ENCODE results near the gene OPCML.

GRCh38 chr11:133230431-133230830 is 301.9 kb downstream of the OPCML start:
- TF ChIP-seq CTCF (IDR thresholded peaks at IDR 0.05; ENCODE audit: insufficient read depth, low read length) (no peak), POLR2AphosphoS5 (IDR thresholded peaks at IDR 0.05; ENCODE audit: low read depth) (no peak), REST (IDR thresholded peaks at IDR 0.05; ENCODE audit: insufficient replicate concordance, low read depth) (no peak), GABPA (IDR thresholded peaks at IDR 0.05; ENCODE audit: low read depth) (no peak)

All from HL-60 (cell line).